Stimulated activated naive CD4-positive, alpha-beta T cell treated with Interleukin-2 at 50 U/mL for 16 hours (primary cell): ENCODE results near the gene DSE.

Source experiments
- DNase-seq: peaks from one replicate; lab custom pipeline; 2025; lab: John Stamatoyannopoulos, UW

DSE gene

DNA sequence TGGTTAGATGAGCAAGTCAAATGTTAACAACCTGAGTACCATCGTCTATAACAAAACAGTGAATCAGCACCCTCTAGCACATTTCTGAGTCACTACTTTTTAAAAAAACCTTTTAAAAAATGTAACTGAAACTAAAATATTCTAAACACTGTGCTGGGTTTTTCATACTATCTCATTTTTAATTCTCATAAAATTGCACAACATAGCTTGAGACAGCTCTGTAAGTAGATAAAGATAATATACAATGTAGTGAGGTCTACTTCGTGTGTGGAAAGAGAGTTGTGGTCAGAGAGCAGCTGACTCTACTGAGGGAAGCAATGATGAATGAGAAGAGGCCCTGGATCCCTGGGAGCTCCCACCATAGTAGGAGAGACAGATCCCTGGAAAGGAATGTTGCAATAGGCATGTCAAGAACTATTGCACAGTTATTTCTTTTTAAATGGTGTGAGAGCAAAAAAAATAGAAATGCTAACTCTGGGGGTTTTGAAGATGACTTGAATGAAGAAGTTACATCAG is 76.8 kb downstream of the DSE start:
- DNase-seq, result no peak

- no peak for DNase-seq
Observed at GRCh38 chr6:116449565-116449964, 78.8 kb downstream of the DSE start.

- no peak for DNase-seq
Observed at GRCh38 chr6:116450185-116450710, 79.5 kb downstream of the DSE start.

- DNase-seq, result no peak
Observed at GRCh38 chr6:116450769-116451740, 80.3 kb downstream of the DSE start.

- no peak for DNase-seq
Observed at GRCh38 chr6:116451916-116452315, 81.2 kb downstream of the DSE start.

DNA sequence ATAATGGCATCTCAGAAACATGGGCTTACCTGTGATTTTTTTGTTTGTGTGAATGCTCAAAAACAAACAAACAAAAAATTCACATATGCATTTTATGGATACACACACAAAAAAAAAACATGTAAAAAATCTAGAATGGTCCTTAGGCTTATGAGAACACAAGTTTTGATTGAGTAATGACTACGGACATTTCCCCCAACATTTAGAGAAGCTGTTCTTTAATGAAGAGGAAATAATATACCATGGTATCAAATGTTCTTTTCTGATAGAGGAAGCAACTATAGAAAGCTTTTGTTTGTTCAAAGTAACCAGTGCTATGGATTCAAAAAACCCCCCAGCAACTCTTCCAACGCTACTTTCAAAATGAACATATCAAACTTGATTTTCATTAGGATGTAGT is 81.8 kb downstream of the DSE start:
- no peak for DNase-seq

- no peak for DNase-seq
Observed at GRCh38 chr6:116456106-116456505, 85.4 kb downstream of the DSE start.

DNA sequence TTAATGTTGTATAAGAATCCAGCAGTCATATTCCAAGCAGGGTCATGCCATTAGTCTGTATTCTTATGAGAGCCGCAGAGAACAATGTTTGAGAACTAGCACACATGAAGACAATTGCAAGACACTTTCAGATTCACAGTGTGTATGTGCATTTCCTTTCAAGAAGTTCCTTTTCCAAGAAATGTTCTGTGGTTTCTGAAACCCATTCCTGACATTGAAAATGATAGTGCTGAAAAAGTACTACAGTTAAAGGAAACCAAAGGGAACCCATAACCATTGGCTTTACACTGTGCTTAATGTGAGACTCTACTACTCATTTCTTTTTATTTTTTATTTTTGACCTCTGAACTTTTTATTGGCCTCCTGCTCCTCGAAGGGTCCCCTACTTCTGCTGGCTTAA is 86.2 kb downstream of the DSE start:
- no peak for DNase-seq

GRCh38 chr6:116458264-116458663 is 87.5 kb downstream of the DSE start:
- DNase-seq, result no peak

DNA sequence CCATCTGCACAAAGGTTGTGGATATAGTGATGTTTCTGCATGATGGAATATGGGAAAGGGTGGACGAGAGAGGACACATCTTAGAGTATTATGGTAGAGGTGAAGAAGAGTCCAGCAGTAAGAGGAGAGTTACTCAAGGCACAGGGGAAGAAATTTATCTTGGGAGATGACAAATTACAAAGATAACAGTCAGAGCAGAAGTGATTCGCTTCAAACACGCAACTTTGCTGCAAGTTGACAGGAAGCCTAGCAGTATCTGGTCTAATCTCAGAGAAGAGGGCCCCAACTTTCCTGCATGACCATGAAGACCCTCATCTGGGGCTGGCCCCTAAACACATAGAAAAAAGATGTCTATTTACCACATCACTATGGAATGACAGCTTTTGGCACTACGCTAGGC is 89.2 kb downstream of the DSE start:
- DNase-seq, result no peak

DNA sequence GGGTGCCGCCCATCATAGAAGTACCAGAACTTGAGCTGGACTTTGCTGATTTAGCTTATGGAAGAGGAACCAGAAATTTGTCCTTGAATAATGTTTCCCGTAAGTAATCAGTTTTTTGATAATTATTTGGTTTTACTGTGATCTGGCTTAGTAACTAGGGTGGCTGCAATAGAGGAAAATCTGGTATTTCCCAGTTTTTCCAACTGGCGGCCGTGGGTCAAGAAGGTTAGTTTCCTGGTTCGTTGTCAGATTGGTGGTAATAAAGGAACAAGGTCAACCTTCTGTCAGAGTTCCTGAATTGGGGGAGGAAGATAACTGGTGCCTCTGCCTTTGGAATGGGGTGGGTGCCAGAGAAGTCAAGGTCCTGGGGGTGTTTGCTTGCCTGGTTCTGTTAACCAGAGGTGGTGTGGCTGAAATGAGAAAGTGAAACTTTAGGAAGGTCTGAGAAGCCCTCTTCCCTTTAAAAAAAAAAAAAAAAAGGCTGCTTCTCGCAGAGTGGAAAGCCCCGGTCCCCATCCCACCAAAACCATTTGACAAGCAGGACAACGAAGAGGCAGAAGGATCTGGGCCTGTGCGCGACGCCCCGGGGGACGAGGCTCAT is 90.7 kb downstream of the DSE start, which contains the start of gene CALHM6:
Gene CALHM6 (plus strand): TSS at position 45 of the 601 bp plus-strand sequence. CDS start 555 bp downstream, at position 600.
- no peak for DNase-seq

DNA sequence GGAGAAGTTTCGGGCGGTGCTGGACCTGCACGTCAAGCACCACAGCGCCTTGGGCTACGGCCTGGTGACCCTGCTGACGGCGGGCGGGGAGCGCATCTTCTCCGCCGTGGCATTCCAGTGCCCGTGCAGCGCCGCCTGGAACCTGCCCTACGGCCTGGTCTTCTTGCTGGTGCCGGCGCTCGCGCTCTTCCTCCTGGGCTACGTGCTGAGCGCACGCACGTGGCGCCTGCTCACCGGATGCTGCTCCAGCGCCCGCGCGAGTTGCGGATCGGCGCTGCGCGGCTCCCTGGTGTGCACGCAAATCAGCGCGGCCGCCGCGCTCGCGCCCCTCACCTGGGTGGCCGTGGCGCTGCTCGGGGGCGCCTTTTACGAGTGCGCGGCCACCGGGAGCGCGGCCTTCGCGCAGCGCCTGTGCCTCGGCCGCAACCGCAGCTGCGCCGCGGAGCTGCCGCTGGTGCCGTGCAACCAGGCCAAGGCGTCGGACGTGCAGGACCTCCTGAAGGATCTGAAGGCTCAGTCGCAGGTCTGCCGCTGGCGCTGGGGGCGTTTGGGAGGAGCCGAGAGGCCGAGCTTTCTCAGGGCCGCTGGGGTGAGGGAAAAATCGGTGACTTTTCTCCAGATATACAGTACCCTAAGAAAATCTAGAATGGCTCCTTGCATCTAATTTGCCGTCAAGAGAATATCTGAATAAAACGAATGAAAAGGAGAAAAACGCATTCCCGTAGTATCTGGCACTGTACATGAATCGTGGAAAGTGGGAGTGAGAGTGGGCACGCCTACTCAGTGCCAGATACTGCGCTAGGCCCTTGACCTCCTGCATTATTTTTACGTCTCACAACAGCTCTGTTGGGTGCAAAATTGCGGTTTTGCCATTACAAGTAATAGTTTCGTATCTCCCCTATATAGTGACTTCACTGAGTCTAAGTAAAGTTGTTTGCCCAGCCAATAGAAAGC is 91.5 kb downstream of the DSE start:
- DNase-seq, result peak; percentile 9

DNA sequence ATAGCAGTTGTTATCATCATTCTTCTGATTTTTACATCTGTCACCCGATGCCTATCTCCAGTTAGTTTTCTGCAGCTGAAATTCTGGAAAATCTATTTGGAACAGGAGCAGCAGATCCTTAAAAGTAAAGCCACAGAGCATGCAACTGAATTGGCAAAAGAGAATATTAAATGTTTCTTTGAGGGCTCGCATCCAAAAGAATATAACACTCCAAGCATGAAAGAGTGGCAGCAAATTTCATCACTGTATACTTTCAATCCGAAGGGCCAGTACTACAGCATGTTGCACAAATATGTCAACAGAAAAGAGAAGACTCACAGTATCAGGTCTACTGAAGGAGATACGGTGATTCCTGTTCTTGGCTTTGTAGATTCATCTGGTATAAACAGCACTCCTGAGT is 92.6 kb downstream of the DSE start:
- DNase-seq, result no peak

GRCh38 chr6:116465246-116465645 is 94.5 kb downstream of the DSE start:
- no peak for DNase-seq

- no peak for DNase-seq
Observed at GRCh38 chr6:116467096-116467495, 96.3 kb downstream of the DSE start.

DNA sequence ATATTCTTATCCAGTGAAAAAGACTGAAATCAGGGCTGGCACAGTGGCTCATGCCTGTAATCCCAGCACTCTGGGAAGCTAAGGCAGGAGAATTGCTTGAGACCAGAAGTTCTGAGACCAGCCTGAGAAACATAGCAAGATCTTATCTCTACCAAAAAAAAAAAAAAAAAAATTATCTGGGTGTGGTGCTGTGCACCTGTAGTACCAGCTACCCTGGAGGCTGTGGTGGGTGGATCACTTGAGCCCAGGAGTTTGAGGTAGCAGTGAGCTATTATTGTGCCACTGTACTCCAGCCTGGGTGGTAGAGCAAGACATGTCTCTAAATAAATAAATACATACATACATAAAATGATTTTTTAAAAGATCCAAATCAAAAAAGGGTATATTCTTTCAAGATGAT is 96.8 kb downstream of the DSE start:
- no peak for DNase-seq

DNA sequence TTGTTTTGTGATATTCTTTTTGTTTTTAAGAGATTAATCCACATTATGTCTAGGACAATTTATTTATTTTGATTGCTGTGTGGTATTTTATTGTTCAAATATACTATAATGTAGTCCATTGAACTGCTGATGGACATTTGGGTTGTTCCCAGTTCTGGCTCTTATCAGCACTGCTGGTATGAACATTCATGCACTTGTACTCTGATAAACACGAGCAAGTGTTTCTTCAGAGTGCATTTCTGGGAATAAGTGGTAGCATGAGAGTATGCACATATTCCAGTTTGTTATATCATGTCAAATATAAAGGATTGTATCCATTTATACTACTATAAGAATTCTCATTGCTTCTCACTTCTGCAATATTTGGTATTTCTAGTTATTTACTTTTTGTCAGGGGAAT is 97.5 kb downstream of the DSE start:
- no peak for DNase-seq

GRCh38 chr6:116471531-116471930 is 100.8 kb downstream of the DSE start:
- no peak for DNase-seq

- DNase-seq, result no peak
Observed at GRCh38 chr6:116472706-116473105, 102.0 kb downstream of the DSE start.

DNA sequence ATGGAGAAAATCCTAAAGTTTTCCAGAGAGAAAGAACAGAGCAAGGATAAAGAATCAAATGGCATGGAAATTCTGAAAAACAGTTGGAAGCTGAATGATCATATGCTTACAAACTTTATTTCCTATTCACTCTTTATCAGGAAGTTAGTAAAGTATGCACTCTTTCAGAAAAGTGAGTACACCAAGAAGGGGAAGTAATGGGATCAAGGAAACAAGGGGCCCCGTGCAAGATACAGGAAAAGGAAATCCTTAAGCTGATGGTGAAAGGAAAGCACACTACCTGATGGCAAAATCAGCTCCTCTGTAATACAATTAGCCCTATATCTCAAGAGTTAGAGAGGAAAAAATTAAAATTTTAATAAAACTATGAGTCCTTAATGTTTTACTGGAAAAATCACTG is 104.4 kb downstream of the DSE start:
- no peak for DNase-seq

DNA sequence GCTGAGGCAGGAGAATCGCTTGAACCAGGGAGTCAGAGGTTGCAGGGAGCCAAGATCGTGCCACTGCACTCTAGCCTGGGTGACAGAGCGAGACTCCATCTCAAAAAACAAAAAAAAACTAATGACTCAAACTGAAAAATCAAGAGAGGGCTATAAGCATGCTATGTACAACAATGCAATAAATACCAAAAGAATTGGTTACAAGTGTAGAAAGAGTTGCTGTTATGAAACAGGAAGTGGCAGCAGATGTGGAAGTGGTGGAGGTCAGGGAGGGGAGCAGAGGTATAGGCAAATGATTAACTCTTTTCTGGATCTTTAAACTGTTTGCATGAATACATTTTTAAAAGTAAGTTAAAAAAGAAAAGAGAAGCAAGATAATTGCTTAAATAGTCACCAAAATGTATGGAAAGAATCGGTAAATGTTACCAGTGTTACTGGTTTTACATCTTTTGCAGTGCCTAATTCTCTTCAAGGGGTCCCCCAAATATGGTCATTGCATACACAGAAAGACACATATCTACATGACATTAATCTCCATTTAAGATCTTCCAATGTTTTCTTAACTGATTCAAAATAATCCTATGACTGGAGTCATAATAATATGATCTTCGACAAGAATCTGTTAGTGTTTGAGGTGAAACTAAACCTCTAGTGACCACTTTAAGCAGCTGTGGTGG is 105.4 kb downstream of the DSE start:
- DNase-seq, result no peak
